GM04503 (cell line): ENCODE results near the gene P3H2.
A peak's percentile ranks its signal among the peaks of the same experiment; 100 is the strongest.
"Not testable (repeated sequence)": the region's sequence is repeated elsewhere in the genome, so short reads cannot be mapped to it uniquely, and the experiment has no call there.

Experiments used
- DNase-seq: peaks from one replicate; pipeline ENCODE4 v3.0.0-alpha.2; 2012; ENCODE audit warnings: low read depth

P3H2 gene

GRCh38 chr3:189982321-189982945, 138.3 kb downstream of the P3H2 start:
- DNase-seq, result no peak

DNA sequence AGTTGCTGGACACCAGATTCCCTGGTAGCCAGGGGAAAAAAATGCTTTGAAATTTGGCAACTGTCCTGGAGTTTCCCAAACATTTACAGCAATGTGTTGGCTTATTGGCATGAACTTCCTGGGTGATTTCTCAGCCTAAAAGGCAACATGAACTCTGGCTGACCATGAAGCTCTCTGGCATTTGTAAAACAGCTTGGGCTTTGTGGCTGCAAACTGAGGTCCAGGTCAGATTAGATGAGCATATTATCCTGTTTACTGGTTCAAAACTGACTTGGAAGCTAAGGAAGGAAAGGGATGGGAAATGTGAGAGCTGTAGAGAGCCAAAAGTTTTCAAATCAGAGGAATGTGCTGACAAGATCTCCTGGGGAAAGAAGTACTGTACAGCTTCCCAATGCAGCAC, 139.0 kb downstream of the P3H2 start:
- peak; percentile 97 for DNase-seq

DNA sequence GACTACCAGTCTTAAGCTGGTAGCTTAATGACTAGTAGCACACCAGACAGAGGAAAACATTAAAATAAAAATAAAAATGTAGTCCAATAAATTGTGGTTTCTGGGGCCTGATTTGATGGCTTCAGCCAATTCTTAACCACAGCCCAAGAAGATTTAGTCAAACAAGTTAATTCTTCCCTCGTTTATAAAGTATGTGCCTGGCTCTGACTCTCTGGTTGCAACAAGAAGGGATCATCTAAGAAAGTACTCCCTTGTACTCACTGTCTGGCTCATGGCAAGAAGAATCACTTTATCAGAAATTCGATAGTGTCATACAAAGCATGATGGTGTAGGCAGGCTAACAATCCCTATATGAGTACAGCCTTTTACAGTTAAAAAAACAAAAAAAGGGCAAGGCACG, 141.9 kb downstream of the P3H2 start:
- peak; percentile 54 for DNase-seq

DNA sequence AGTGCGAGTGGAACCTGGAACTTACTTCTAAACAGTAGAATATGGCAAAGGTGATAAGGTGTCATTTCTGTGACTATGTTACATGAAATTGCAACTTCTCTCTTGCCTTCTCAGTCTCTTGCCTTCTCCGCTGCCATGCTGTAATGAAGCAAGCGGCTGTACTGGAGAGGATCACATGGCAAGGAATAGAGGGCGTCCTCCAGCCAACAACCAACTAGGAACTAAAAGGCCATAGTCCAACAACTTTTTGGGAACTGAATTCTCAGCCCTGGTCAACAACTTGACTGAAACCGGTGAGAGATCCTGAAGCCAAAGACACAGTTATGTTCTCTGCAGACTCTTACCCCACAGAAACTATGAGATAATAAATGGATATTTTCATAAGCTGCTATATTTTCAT, 143.5 kb downstream of the P3H2 start:
- DNase-seq, result no peak

DNA sequence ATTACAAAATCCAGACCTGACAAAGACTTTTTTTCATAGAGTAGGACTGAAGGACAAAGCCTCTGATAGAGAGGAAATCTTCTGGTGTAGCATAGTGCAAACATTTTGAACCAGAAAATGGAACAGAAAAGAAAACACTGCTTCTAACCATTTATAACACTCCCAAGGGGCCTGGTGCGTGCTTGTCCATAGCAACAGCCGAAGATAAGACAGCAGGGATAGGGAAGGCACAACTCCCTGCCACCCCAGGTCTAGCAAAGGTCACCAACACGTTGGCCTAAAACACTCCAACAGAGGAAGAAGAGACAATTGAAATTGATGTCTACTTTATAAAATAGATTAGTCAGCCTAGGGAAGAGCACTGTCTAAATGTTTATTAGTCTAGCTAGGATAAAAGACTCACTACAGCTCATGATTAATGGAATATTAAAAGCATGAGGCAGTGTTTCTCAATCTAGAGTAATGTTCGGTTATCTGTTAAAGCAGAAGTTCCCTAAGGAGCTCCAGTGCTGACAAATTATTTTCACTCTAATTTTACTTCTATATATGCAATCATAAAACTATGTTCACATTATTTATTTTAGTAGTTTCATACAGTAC, 145.2 kb downstream of the P3H2 start:
- no peak for DNase-seq

DNA sequence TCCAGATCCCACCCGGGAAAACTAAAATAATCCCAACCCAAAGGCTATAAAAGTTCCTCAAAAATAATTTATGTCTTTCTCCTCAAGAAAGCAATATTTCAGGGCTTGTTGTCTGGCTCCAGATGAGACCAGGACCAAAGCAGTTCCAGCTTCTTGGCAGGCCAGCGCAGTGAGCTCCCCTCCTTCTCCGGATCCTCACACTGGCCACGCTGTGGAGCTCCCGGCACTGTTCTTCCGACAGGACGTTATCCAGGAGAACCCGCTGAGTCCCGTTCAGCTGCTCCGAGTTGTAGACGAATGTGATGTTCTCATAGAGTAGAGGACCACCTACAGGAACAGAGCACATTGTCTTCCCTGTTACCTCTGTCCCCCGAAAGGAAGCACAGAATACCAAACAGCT, 146.3 kb downstream of the P3H2 start:
- no peak for DNase-seq

GRCh38 chr3:189967254-189967865, 153.3 kb downstream of the P3H2 start:
- no peak for DNase-seq

DNA sequence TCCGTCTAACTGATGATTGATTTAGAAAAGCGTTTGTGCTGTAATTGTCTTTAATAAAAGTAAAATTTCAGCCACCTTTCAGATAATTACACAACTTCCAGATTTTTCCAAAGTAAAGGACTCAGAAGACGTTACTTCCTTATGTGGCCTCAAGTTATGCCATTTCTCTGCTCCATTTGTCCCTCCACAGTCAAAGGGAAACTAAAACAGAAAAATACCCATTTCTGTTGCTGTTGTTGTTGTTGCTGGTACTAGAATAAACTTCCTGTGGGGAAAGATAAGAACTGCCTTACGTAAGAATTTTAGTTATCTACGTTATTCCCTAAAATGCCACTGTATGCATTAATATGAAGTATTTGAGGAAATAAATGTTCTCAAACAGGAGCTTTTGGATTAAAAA, 153.9 kb downstream of the P3H2 start:
- no peak for DNase-seq

- DNase-seq, result no peak
Measured at GRCh38 chr3:189964623-189965332, 155.9 kb downstream of the P3H2 start.

DNA sequence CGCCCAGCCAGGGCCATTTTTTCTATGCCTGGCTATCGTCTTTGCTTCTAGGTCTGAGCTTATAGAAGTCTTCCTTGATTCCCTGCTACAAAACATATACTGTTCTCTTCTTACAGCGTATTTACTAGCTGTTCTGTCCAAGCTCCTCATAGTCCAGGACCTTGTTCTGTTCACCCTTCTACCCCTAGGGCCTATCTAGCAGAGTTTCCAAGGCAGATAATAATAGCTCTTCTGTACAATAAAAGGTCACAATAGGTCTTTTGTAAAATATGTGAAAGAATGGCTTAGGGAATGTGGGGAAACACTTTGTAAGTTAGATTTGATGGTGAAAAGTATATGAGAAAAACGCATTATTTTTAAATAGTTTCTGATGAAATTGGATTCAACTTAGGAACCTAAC, 158.2 kb downstream of the P3H2 start:
- no peak for DNase-seq

DNA sequence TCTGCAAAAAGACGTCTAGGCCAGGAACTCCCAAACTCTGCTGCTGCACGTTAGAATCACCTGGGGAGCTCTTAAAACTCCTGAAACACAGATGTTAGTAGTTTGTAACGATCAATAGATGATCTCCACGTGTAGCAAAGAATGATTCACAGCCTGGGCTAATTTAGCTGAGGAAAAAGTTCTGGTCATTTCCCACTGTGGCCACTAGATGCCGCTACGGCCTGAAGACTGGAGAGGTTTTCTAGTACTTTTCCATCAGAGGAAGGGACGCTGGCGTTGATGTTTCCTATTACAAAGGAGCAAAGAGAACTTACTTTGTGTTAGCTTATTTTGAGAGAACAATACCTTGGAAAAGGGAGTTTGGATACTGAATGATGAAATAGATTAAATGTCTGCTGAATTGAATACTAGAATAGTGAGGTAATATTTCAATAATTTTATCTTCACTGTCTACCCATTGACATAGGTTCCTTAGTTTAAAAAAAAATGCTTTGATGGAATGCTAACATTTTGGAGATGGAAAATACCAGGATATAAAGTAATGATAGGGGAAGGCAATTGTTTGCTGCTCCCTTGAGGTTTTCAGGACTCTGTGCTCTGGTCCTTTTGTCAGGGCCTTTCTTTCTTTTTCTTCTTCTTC, 159.1 kb downstream of the P3H2 start:
- DNase-seq, result no peak

DNA sequence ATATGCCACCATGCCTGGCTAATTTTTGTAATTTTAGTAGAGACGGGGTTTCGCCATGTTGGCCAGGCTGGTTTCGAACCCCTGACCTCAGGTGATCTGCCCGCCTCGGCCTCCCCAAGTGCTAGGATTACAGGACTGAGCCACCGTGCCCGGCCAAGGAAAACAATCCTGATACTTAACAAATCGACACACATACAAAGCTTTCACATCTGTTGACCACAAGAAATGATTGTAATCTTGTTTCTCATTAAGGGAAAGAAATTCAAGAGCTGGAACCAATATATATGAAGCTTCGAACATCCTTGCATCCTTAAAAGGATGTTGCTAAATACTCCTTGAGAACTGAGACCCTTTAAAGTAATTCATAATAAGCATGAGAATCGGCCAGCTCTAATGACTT, 159.6 kb downstream of the P3H2 start:
- DNase-seq, result not testable (repeated sequence)

DNA sequence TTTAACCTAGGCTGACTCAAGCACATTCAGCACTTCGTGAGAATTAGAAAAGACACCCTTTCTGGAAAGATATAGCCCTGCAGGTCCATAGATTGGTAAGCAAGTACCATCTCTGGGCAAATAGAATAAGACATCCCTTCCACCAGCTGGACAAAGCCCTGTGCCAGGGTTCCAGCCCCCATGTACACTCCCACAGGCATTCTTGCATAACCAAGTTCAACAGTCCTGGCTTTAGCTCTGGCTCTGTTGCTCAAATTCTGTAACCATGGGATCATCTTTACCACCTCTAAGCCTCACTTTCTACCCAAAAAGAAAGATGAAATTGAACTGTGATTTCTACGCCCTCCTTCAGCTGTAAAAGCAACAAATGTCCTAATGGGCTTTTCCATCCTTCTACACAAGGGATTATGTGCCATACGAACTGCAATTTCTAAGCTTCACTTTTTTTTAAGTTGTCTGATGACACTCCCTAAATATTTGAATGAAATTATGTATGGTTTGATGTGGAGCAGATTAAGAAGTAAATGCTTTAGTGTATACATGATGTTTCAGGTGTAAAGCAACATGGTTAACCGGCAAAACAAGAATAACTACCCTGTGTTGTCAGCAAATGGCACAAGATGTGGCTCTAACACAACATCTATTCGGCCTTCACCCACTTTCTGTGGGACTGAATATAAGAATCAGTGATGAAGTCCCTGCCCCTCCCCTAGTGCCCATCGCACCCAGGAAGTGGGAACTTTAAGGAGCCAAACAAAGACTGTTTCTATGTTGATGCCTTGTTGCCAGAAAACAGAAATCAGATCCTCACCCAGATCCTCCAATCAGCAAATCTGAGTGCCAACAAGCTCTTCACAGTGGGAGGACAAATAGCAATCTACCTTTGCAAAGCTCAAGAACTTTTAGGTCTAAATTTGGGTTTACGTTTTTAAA, 165.7 kb downstream of the P3H2 start:
- no peak for DNase-seq

DNA sequence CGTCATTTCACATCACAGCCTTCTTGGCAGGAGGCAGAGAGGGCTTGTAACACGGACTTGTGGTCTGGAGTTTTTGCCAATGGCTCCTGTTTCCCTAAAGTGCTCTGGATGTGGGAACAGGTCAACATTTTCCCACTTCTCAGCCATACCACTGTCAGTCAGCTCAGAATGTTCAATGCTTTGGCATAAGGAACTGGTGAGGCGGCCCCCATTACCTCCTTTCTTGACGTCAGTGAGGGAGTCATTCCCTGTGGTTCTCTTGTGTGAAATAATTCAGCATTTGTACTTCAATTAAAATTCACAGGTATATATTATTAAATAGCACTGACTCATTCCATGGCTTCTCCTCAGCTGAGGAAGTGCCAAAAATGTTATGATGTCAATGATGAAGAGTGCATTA, 167.1 kb downstream of the P3H2 start:
- DNase-seq, result no peak

- no peak for DNase-seq
Measured at GRCh38 chr3:189952272-189952671, 168.4 kb downstream of the P3H2 start.

DNA sequence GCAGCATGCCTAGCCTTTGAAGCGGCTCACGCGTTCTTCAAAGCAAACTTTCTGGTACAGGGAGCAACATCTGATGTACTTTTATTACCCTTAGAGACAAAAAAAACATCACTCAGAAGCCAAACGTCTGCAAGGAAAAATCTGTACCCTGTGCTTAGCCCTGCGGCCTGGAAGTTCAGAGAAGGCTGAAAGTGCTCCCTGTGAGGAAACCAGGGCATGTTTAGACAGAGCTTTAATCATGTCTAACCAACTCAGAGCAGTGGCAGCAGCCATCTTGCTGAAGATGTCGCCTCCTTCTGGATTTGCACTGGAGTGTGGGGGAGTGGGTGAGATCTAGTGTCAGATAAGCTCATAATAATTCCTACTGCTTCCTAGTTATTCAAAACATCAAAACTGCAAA, 170.4 kb downstream of the P3H2 start:
- no peak for DNase-seq

DNA sequence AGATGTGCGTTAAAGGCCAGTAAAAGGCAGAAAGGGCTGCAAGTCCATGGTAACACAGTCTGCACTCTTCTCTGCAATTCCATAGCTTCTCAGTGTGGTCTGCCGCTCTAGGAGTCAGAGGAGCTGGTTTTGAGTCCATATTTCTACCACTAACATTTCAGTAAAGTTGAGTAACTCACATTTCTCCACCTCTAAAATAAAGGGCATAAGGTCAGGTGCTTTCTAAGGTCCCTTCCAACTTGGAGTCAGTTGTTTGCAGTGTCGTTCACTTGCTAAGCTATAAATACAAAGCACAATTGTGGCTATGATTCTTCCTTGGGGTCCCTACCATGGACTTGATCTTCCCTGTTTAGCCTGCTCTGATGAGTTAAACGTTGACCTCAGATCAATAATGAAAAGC, 171.1 kb downstream of the P3H2 start:
- DNase-seq, result no peak

- DNase-seq, result no peak
Measured at GRCh38 chr3:189948724-189949045, 172.0 kb downstream of the P3H2 start.

DNA sequence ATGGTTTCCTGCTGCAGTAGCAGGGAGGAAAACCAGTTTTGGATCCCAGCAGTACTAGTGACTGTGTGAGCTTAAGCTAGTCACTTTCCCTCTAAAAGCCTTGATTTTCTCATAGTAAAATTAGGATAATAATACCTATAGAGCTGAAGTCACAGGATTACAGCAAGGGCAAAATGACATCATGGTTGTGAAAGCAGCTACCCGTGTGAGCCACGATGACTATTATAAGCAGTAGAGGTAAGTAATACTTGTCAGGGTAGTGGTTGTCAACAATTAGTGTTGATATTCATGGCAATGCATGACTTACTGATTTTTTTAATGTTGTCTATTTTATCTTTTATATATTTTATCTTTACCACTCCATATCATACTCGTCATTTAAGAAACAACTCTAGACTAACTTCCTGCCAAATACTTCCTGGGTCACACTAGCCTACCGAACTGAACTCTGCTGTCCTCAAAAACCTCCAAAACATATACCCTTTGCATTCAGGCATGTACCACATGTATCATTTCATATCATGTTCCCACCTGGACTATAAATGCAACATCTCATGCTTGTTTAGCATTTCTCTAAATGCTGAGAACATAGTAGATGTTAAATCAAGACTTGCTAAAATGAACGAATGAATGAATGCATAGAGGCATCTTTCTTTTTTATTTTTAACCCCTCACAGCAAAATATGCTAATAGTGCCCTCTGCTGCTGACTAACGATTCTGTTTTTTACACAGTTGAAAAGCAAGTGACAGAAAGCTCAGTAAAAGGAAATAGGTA, 172.6 kb downstream of the P3H2 start:
- DNase-seq, result no peak

- no peak for DNase-seq
Measured at GRCh38 chr3:189947068-189947467, 173.6 kb downstream of the P3H2 start.
